B cell (primary cell): ENCODE results near the gene UACA. TPM values are rescaled to one million over a fixed set of nuclear protein-coding genes. Genes with fewer than 3 reads are reported as not detected.
"Not testable (repeated sequence)": the region's sequence is repeated elsewhere in the genome, so short reads cannot be mapped to it uniquely, and the experiment has no call there.

Source experiments
- ATAC-seq: fragments of 200-7000 bp; cut with Tn5 transposase; one replicate; pipeline ENCODE4 v1.10.0; 2021; ENCODE audit warnings: low read depth, mild to moderate bottlenecking, moderate number of reproducible peaks, moderate library complexity
- CTCF ChIA-PET: fragments of 350-600 bp; sonication (Branson Sonifier 250); formaldehyde crosslinking; loops from one replicate; lab custom pipeline; 2021; ENCODE audit warnings: antibody characterized with exemption, inconsistent platforms; lab: Charles Lee
- POLR2A ChIA-PET: fragments of 350-600 bp; sonication (Branson Sonifier 250); formaldehyde crosslinking; loops from one replicate; lab custom pipeline; 2021; ENCODE audit warnings: antibody characterized with exemption; lab: Charles Lee
- DNase-seq: peaks from one replicate; pipeline ENCODE4 v3.0.0; 2013
- H2AFZ ChIP-seq: 2 replicates; pipeline ENCODE4 v1.6.1; 2012; ENCODE audit warnings: mild to moderate bottlenecking, low read depth, low read length; ENCODE audit not compliant: insufficient read depth, poor library complexity, severe bottlenecking
- H3K27ac ChIP-seq, 2 donors: 1 replicate in 1 of 2; 2 replicates in 1 of 2; pipeline ENCODE4 v1.5.1; 2012 to 2013; ENCODE audit warnings: low read length in 2 of 2, mild to moderate bottlenecking in 2 of 2, moderate library complexity in 1 of 2
- H3K27me3 ChIP-seq, 4 experiments: fragments of 200-600 bp in 1 of 4; sonication (generic) in 1 of 4; replicated peaks in 1 of 4; 1 replicate in 2 of 4; 2 replicates in 2 of 4; pipeline versions ENCODE4 v1.6.1 to v1.7.0; 2013 to 2016; ENCODE audit warnings: low read length in 3 of 4, mild to moderate bottlenecking in 2 of 4, mixed read lengths in 1 of 4, moderate library complexity in 1 of 4; ENCODE audit not compliant: insufficient read depth in 4 of 4, control insufficient read depth in 3 of 4; ENCODE audit errors: control extremely low read depth in 1 of 4
- H3K36me3 ChIP-seq, 2 experiments: replicated peaks in 1 of 2; 1 replicate in 1 of 2; 2 replicates in 1 of 2; pipeline versions ENCODE4 v1.6.1 to v1.7.1; 2013; ENCODE audit warnings: low read length in 1 of 2; ENCODE audit not compliant: insufficient read depth in 2 of 2, control insufficient read depth in 1 of 2; ENCODE audit errors: control extremely low read depth in 1 of 2, extremely low read depth in 1 of 2
- H3K4me1 ChIP-seq, 2 donors: fragments of 200-600 bp in 1 of 2; sonication (generic) in 1 of 2; 1 replicate in 1 of 2; 2 replicates in 1 of 2; pipeline versions ENCODE4 v1.5.1 to v1.6.1; 2013 to 2017; ENCODE audit warnings: low read length in 2 of 2; ENCODE audit not compliant: control insufficient read depth in 2 of 2, insufficient read depth in 2 of 2
- H3K4me2 ChIP-seq: replicated peaks from 2 replicates; pipeline ENCODE3; 2012; ENCODE audit warnings: mild to moderate bottlenecking, low read depth, low read length; ENCODE audit not compliant: poor library complexity, severe bottlenecking
- H3K4me3 ChIP-seq, 5 experiments: fragments of 200-600 bp in 1 of 5; sonication (generic) in 1 of 5; 1 replicate in 3 of 5; 2 replicates in 2 of 5; pipeline versions ENCODE4 v1.5.1 to v1.7.0; 2011 to 2016; ENCODE audit warnings: low read length in 4 of 5, mild to moderate bottlenecking in 4 of 5, low read depth in 2 of 5, control low read depth in 1 of 5, moderate library complexity in 1 of 5; ENCODE audit not compliant: insufficient read depth in 1 of 5; ENCODE audit errors: control extremely low read depth in 1 of 5, extremely low read depth in 1 of 5
- H3K79me2 ChIP-seq: fragments of 200-600 bp; sonication (generic); one replicate; pipeline ENCODE4 v1.6.0; 2016; ENCODE audit warnings: low read length; ENCODE audit not compliant: control insufficient read depth, insufficient read depth
- H3K9ac ChIP-seq: fragments of 200-600 bp; sonication (generic); 2 replicates; pipeline ENCODE4 v1.6.1; 2017; ENCODE audit warnings: mild to moderate bottlenecking, low read length, moderate library complexity
- H3K9me3 ChIP-seq, 3 donors: one replicate each; pipeline versions ENCODE4 v1.6.1 to v1.7.1; 2013; ENCODE audit warnings: low read length in 2 of 3; ENCODE audit not compliant: control insufficient read depth in 2 of 3, insufficient read depth in 1 of 3; ENCODE audit errors: control extremely low read depth in 1 of 3
- H4K20me1 ChIP-seq: 2 replicates; pipeline ENCODE4 v1.6.0; 2012; ENCODE audit warnings: mild to moderate bottlenecking, low read length; ENCODE audit not compliant: insufficient read depth, control insufficient read depth, poor library complexity, severe bottlenecking
- H3K27ac Mint-ChIP-seq: one replicate; pipeline ENCODE4 v1.8.0; 2021; ENCODE audit warnings: mixed read lengths
- H3K27me3 Mint-ChIP-seq: one replicate; pipeline ENCODE4 v1.8.0; 2021; ENCODE audit warnings: mixed read lengths
- H3K4me1 Mint-ChIP-seq: one replicate; pipeline ENCODE4 v1.8.0; 2021; ENCODE audit warnings: mixed read lengths
- H3K4me3 Mint-ChIP-seq: one replicate; pipeline ENCODE4 v1.8.0; 2021; ENCODE audit warnings: mixed read lengths
- H3K9me3 Mint-ChIP-seq: one replicate; pipeline ENCODE4 v1.8.0; 2022; ENCODE audit warnings: mixed read lengths; ENCODE audit not compliant: insufficient read depth
- EZH2 ChIP-seq: IDR thresholded peaks from 2 replicates; pipeline ENCODE4 v1.6.1; 2012; ENCODE audit warnings: borderline replicate concordance, low read depth, mild to moderate bottlenecking, moderate library complexity, low read length; ENCODE audit not compliant: insufficient read depth, poor library complexity, severe bottlenecking
- WGBS: methylation state at CpG from one replicate; pipeline ENCODE4 v1.1.5; 2013; ENCODE audit warnings: missing lambda C conversion rate; ENCODE audit not compliant: insufficient coverage; 5-methylcytosine and 5-hydroxymethylcytosine counted together
- intact Hi-C: fragments of 100-400 bp; cut with micrococcal nuclease; formaldehyde crosslinking; loops from one replicate; pipeline ENCODE4 v1.10.0; 2022
- polyA plus RNA-seq: library from polyadenylated mRNA; depleted of rRNA; stranded (reverse); fragments of >200 nt; gene quantifications from 2 replicates; pipeline ENCODE4 v1.2.3, GENCODE V29; 2012
- total RNA-seq, 2 donors: library from RNA; stranded (reverse); fragments of 120-200 nt in 1 of 2; gene quantifications; 1 replicate in 1 of 2; 2 replicates in 1 of 2; pipeline versions ENCODE4 v1.2.3 to v1.2.4, GENCODE V29; 2013 to 2022
- TF ChIP-seq, protein P1 (sequence below): fragments of 200-600 bp; IDR thresholded peaks from one replicate; pipeline ENCODE4 v1.8.0; 2022; ENCODE audit warnings: antibody characterized with exemption, mild to moderate bottlenecking

The UACA gene
- total and polyA plus RNA-seq, 2 donors (not counting 1 experiment from before 2014, with no cell fraction given), result 2.7 to 3.3 TPM

DNA sequence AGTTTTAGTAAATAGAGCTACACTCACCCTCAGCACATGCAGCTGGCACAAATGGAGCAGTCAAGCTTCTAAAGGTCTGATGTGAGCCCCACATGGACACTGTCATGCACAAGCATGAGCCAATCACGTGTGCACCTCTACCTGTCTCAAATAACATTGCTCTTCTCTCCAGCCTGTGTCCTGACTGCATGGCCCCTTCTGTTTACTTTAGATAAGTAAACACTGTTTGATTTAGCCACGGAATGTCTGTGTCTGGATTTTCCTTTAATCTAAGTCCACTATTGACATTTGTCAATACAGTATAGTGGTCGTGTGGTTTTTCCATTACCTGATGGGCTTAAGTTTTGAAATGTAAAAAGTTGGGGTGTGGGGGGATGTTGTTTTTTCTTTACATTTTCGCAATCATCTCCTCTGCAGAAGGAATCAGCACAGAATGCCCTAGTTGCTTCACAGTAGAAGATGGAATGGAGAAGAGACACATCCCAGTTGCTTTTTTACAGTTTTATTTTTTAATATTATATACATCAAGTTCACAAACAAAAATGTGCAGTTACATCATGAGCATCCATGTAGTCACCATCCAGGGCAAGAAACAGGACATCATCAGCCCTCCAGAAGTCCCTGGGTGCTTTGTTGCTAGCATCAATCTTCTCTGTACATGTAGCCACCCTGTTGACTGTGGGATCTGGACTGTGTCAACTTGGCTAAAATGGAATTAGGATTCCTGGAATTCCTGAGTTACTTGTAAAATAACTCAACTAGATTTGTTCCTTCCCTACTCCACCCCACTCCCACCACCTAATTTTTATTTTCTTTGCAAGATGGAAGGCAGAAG is 146.1 kb downstream of the UACA start:
- Histone ChIP-seq H3K4me2 (no peak overlapping the region), H3K36me3 (no peaks in the 10 kb centered on the region), H4K20me1 (no peaks in the 10 kb centered on the region), H3K79me2 (no peaks in the 10 kb centered on the region), H3K27ac (no peak overlapping the region), H3K9me3 (no peaks in the 10 kb centered on the region), H3K4me1 (no peaks in the 10 kb centered on the region), H3K4me3 (no peak overlapping the region), H3K9ac (no peak overlapping the region), H3K27me3 (peaks cover 0 to 6% (median 2%) of the 10 kb centered on the region in 4 experiments), H2AFZ (no peak overlapping the region)
- H3K4me1 Mint-ChIP-seq, result no peaks in the 10 kb centered on the region
- peaks cover 31% of the 10 kb centered on the region for H3K27me3 Mint-ChIP-seq
- no peaks in the 10 kb centered on the region for H3K9me3 Mint-ChIP-seq
- 89% methylated on average over 3 of the region's 4 CpGs for WGBS
- H3K27ac Mint-ChIP-seq, result no peak overlapping the region
- DNase-seq (no peak), ATAC-seq (no peak)
- TF ChIP-seq, protein P1, sequence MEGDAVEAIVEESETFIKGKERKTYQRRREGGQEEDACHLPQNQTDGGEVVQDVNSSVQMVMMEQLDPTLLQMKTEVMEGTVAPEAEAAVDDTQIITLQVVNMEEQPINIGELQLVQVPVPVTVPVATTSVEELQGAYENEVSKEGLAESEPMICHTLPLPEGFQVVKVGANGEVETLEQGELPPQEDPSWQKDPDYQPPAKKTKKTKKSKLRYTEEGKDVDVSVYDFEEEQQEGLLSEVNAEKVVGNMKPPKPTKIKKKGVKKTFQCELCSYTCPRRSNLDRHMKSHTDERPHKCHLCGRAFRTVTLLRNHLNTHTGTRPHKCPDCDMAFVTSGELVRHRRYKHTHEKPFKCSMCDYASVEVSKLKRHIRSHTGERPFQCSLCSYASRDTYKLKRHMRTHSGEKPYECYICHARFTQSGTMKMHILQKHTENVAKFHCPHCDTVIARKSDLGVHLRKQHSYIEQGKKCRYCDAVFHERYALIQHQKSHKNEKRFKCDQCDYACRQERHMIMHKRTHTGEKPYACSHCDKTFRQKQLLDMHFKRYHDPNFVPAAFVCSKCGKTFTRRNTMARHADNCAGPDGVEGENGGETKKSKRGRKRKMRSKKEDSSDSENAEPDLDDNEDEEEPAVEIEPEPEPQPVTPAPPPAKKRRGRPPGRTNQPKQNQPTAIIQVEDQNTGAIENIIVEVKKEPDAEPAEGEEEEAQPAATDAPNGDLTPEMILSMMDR, result no peak
- TF ChIP-seq EZH2, result no peak
- ChIA-PET POLR2A (no interaction called here), CTCF (no interaction called here)
- H3K4me3 Mint-ChIP-seq, result no peak overlapping the region
- intact Hi-C loops, result no loop called here

DNA sequence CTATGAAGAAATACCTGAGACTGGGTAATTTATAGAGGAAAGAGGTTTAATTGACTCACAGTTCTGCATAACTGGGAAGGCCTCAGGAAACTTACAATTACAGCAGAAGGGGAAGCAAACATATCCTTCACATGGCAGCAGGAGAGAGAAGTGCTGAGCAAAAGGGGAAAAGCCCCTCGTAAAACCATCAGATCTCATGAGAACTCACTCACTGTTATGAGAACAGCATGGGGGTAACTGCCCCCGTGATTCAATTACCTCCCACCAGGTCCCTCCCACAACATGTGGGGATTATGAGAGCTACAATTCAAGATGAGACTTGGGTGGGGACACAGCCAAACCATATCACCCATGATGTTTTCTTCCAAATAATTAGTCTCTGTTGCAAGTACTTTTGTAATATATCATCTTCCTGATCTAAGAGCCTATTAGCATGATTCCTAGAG is 147.0 kb downstream of the UACA start:
- peaks cover 31% of the 10 kb centered on the region for H3K27me3 Mint-ChIP-seq
- H4K20me1 ChIP-seq, intact Hi-C loops, H3K9ac ChIP-seq, H3K27ac Mint-ChIP-seq, H3K79me2 ChIP-seq, H3K4me3 ChIP-seq, H3K36me3 ChIP-seq, H2AFZ ChIP-seq, H3K9me3 Mint-ChIP-seq, H3K4me1 ChIP-seq, H3K27ac ChIP-seq, H3K4me3 Mint-ChIP-seq, H3K9me3 ChIP-seq, H3K27me3 ChIP-seq, DNase-seq, POLR2A ChIA-PET, H3K4me1 Mint-ChIP-seq, ATAC-seq, H3K4me2 ChIP-seq, CTCF ChIA-PET: not testable (repeated sequence)
- WGBS, result no CpG with 5 or more reads among the region's 2 CpGs
